ENCODE data around the gene SYAP1.
"Not testable (repeated sequence)": the region's sequence is repeated elsewhere in the genome, so short reads cannot be mapped to it uniquely, and the experiment has no call there.

Gene SYAP1

GRCh38 chrX:16725072-16725471 lies 5.7 kb downstream of the SYAP1 start:
- DNase-seq: no peak

- DNase-seq: not testable (repeated sequence)
Measured at GRCh38 chrX:16726347-16726988, 7.1 kb downstream of the SYAP1 start.

- DNase-seq: no peak
Measured at GRCh38 chrX:16727637-16728036, 8.2 kb downstream of the SYAP1 start.

GRCh38 chrX:16730450-16730849 lies 11.0 kb downstream of the SYAP1 start:
- DNase-seq: no peak

GRCh38 chrX:16733013-16733412 lies 13.6 kb downstream of the SYAP1 start:
- no peak for DNase-seq

- no peak for DNase-seq
Measured at GRCh38 chrX:16737024-16737423, 17.6 kb downstream of the SYAP1 start.

- DNase-seq: no peak
Measured at GRCh38 chrX:16739574-16739973, 20.2 kb downstream of the SYAP1 start.

GRCh38 chrX:16743604-16744325 lies 24.4 kb downstream of the SYAP1 start:
- no peak for DNase-seq

GRCh38 chrX:16745102-16745501 lies 25.7 kb downstream of the SYAP1 start:
- DNase-seq: no peak

- DNase-seq: no peak
Measured at GRCh38 chrX:16745659-16746058, 26.2 kb downstream of the SYAP1 start.

GRCh38 chrX:16748425-16748824 lies 29.0 kb downstream of the SYAP1 start:
- no peak for DNase-seq

GRCh38 chrX:16750136-16750535 lies 30.7 kb downstream of the SYAP1 start:
- no peak for DNase-seq

GRCh38 chrX:16754019-16754418 lies 34.6 kb downstream of the SYAP1 start:
- DNase-seq: no peak

GRCh38 chrX:16756724-16757123 lies 37.3 kb downstream of the SYAP1 start:
- no peak for DNase-seq

- DNase-seq: not testable (repeated sequence)
Measured at GRCh38 chrX:16761500-16761899, 42.1 kb downstream of the SYAP1 start.

- no peak for DNase-seq
Measured at GRCh38 chrX:16762579-16762978, 43.2 kb downstream of the SYAP1 start.

- no peak for DNase-seq
Measured at GRCh38 chrX:16765594-16765993, 46.2 kb downstream of the SYAP1 start.

GRCh38 chrX:16770970-16771482 lies 51.6 kb downstream of the SYAP1 start:
- no peak for DNase-seq

- DNase-seq: no peak
Measured at GRCh38 chrX:16771483-16772398, 52.3 kb downstream of the SYAP1 start.

- no peak for DNase-seq
Measured at GRCh38 chrX:16772460-16772859, 53.0 kb downstream of the SYAP1 start.

- DNase-seq: no peak
Measured at GRCh38 chrX:16774746-16775145, 55.3 kb downstream of the SYAP1 start.

- DNase-seq: no peak
Measured at GRCh38 chrX:16778545-16778944, 59.1 kb downstream of the SYAP1 start.

GRCh38 chrX:16778993-16779392 lies 59.6 kb downstream of the SYAP1 start:
- DNase-seq: no peak

Data from C1 segment of cervical spinal cord (tissue), 14 donors.